ENCODE data around the gene CRAMP1. TPM values are rescaled to one million over a fixed set of nuclear protein-coding genes. Genes with fewer than 3 reads are reported as not detected.

The CRAMP1 gene
- total RNA-seq, 4 donors from 2014 or later = 9.0 to 15.1 (median 11.3) TPM

- ATAC-seq = no peak
- Histone ChIP-seq H3K4me3 (no peak overlapping the region), H3K36me3 (peaks cover 0 to 97% of the 10 kb centered on the region in 2 donors), H3K4me1 (no peaks in the 10 kb centered on the region), H3K27me3 (no peaks in the 10 kb centered on the region), H3K9me3 (no peaks in the 10 kb centered on the region), H3K27ac (no peak overlapping the region)
- TF ChIP-seq POLR2AphosphoS5 (IDR thresholded peaks at IDR 0.05) = no peak
- no peak for TF ChIP-seq EP300 (IDR thresholded peaks at IDR 0.05)
- TF ChIP-seq POLR2A (IDR thresholded peaks at IDR 0.05) = no peak
- TF ChIP-seq CTCF (IDR thresholded peaks at IDR 0.05) = no peak
- WGBS, 2 donors (ENCODE audit: low coverage in 1 of 2) = 88 to 89% methylated on average over 9 to 22 of the region's 32 CpGs
These were observed 42.5 kb downstream of the CRAMP1 start for GRCh38 chr16:1654505-1655268.

GRCh38 chr16:1655269-1655807 is 43.2 kb downstream of the CRAMP1 start:
- Histone ChIP-seq H3K36me3 (peaks cover 0 to 99% of the 10 kb centered on the region in 2 donors), H3K4me1 (no peaks in the 10 kb centered on the region), H3K27me3 (no peaks in the 10 kb centered on the region), H3K9me3 (no peaks in the 10 kb centered on the region), H3K27ac (no peak overlapping the region), H3K4me3 (no peak overlapping the region)
- ATAC-seq = no peak
- 84% methylated on average over 5 of the region's 16 CpGs; no CpG with 5 or more reads in 1 of the 2 donors for WGBS, 2 donors (ENCODE audit: low coverage in 1 of 2)
- TF ChIP-seq POLR2A (IDR thresholded peaks at IDR 0.05) (no peak), EP300 (IDR thresholded peaks at IDR 0.05) (no peak), POLR2AphosphoS5 (IDR thresholded peaks at IDR 0.05) (no peak), CTCF (IDR thresholded peaks at IDR 0.05) (no peak)

GRCh38 chr16:1655909-1656807 is 44.0 kb downstream of the CRAMP1 start:
- ATAC-seq = no peak
- WGBS, 2 donors (ENCODE audit: low coverage in 1 of 2) = no CpG with 5 or more reads among the region's 52 CpGs
- Histone ChIP-seq H3K9me3 (no peaks in the 10 kb centered on the region), H3K4me3 (no peak overlapping the region), H3K36me3 (peaks cover 0 to 99% of the 10 kb centered on the region in 2 donors), H3K4me1 (no peaks in the 10 kb centered on the region), H3K27ac (no peak overlapping the region), H3K27me3 (no peaks in the 10 kb centered on the region)
- no peak for TF ChIP-seq EP300 (IDR thresholded peaks at IDR 0.05)
- no peak for TF ChIP-seq POLR2A (IDR thresholded peaks at IDR 0.05)
- no peak for TF ChIP-seq POLR2AphosphoS5 (IDR thresholded peaks at IDR 0.05)
- no peak for TF ChIP-seq CTCF (IDR thresholded peaks at IDR 0.05)

- Histone ChIP-seq H3K27ac (no peak overlapping the region), H3K4me3 (no peak overlapping the region), H3K4me1 (no peaks in the 10 kb centered on the region), H3K9me3 (no peaks in the 10 kb centered on the region), H3K36me3 (peaks cover 0 to 100% of the 10 kb centered on the region in 2 donors), H3K27me3 (no peaks in the 10 kb centered on the region)
- TF ChIP-seq POLR2A (IDR thresholded peaks at IDR 0.05) (no peak), POLR2AphosphoS5 (IDR thresholded peaks at IDR 0.05) (no peak), EP300 (IDR thresholded peaks at IDR 0.05) (no peak), CTCF (IDR thresholded peaks at IDR 0.05) (no peak)
- ATAC-seq = no peak
- WGBS, 2 donors (ENCODE audit: low coverage in 1 of 2) = no CpG with 5 or more reads among the region's 24 CpGs
These were observed 44.9 kb downstream of the CRAMP1 start for GRCh38 chr16:1656808-1657617.

All from gastroesophageal sphincter (tissue), 4 donors.